ENCODE measurements around the gene MGME1.

MGME1 gene

DNA sequence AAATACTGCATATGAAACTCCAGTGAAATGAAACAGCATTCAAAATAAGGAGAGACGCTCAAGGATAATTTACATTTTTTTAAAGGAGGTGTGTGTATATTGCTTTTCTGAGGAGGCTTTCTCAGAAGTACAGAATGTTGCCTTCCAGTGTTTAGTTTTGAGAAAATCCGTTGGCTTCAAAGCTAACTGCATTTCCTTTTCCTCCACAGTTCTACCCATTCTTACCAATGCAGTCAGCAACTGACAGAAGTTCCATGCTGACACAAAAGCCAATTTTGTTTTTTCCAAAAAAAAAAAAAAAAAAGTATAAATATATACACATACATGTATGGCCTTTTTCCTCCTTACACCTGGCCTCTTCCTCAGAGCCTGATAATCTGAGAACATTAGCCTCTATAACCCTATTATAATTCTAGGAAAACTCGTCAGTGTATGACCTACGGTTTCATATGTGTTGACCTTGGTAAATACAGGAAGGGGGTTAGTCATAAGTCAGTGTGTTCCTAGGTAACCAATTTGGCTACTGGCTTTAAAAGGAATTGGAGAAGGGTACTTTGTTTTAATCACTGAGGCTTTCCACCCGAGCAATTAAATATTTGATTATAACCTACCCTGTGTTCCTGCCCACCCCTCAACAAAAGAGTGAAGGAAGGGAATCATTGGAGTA is 24.2 kb downstream of the MGME1 start:
- no peak for DNase-seq (ENCODE audit: low read depth in 3 of 3)

DNA sequence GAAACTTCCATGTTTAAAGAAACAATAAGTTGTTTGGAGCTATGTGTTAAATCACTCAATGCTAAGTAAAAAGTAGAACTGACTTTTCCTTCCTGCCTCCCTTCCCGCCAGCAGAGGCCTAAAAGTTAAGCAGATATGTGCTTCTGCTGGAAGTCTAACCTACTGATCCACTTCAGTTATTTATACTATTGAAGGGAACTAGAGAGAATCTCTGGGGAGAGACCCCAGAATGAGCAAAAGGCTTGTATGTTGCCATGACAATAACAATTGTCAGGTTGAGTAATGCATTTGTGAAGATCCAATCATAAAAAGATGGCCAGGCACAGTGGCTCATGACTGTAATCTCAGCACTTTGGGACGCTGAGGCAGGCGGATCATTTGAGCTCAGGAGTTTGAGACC is 24.7 kb downstream of the MGME1 start:
- DNase-seq (ENCODE audit: low read depth in 3 of 3): no peak

DNA sequence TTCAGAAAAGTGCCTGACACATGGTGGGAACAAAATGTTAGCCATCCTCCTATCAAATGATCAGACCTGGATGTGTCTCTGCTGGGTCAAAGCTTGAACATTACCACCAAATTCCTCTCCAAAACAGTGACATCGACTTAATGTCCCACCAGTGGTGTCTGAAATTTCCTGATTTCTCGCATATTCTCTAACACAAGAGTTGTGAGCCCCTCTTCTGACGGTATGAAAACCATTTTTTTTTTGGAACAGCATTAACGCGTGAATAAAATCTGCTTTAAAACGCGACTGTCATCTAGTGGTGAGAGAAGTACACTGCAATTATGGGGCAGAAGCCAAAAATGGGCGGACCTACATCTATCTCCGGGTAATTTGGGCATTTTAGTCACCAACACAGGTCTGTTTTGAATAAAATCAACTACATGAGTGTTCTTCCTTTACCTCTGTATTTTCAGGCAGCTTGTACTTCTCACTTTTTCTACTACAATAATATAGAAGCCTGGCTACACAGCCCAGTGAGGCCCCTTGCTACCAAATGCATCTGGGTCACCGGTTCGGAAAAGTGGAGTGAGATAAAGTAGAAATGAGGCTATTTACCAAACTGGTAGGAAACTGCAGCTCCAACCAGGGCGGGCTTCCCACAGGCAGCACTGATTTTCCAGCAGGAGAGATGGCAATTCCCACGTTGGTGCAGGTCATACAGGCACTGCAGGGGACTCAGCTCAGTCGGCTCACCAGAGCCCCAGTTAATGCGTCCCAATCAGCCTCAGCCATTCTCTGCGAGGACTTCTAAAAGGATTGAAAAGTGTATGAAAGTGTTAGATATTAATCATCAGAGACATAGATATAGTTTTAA is 27.4 kb downstream of the MGME1 start:
- DNase-seq (ENCODE audit: low read depth in 3 of 3): peak in 2 of 3 donors; percentile 4 to 21

DNA sequence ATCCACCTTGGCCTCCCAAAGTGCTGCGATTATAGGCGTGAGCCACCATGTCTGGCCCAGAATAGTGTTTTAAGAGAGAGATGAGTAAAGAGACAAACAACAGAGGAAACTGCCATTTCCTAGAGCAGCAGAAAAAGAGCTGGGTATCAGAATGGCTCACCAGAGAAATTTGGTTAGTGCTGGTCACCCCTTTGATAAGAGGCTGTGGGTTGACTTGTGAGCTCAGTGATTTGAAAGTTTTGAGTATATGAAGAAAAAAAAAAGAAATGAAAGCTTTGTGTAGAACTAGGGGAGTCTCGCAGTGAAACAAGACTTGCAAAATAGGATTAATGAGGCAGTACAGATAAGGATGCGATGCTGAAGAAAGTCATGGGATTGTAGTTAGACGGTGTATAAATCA is 29.6 kb downstream of the MGME1 start:
- DNase-seq (ENCODE audit: low read depth in 3 of 3): no peak

DNA sequence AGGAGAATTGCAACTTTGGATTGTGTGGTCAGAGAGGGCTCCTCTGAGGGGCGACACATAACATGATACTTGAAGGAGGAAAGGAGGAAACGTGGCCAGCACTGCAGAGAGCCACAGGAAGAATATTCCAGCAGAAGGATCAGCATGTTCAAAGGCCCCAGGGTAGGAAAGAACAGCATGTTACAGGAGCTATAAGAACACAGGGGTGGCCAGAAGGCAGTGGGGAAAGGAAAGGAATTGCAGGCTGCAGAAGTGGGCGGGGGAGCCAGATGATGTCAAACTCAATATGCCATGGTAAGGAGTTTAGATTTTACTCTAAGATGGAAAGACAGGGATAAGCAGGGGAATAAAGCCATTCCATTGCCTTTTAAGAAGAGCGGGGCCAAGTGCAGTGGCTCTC is 30.7 kb downstream of the MGME1 start:
- no peak for DNase-seq (ENCODE audit: low read depth in 3 of 3)

DNA sequence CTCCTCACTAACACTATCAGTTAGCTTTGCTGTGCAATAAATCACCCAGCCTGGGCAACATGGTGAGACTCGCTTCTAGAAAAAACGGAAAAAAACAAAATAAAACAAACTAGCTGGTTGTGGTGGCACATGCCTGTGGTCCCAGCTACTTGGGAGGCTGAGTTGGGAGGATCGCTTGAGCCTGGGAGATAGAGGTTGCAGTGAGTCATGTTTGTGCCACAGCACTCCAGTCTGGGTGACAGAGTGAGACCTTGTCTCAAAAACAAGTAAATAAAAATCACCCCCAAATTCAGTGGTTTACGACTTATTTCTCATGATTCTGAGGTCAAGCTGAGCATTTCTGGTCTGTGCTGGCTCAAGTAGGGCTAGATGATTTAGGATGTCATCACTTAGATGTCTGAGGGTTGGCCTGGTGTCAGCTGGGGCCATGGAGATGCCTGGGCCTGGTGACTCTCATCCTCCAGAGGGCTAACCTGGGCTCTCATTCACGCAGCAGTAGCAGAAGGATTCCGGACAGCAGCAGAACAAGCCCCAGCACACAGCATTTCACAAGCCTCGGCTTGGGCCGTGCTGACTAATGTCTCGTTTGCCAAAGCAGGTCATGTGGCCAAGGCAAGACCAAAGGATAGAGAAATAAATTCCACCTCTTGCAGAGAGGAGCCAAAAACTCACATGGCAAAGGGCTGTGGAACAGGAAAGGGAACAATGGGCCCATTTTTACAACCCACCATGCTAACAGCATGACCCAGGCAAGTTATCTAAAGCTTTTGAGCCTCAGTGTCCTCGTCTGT is 32.5 kb downstream of the MGME1 start:
- DNase-seq (ENCODE audit: low read depth in 3 of 3): no peak

DNA sequence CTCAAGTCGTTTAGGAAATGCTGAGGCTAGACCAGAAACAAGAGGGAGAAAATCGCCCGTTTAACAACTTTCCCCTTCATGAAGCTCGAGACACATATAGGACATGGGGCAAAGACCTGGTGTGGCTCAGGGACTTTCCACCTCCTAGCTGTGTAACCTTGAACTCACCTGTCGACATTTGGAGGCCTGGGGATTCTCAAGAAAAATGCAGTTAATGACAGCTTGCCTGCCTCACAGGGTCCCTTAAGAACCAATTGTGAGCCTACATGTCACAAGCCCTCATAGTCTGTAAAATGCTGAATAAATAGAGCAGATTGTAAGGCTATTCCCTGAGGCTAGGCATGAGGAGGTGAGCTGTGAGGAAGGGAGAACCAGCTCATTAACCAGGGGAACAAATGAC is 35.1 kb downstream of the MGME1 start:
- DNase-seq (ENCODE audit: low read depth in 3 of 3): no peak

DNA sequence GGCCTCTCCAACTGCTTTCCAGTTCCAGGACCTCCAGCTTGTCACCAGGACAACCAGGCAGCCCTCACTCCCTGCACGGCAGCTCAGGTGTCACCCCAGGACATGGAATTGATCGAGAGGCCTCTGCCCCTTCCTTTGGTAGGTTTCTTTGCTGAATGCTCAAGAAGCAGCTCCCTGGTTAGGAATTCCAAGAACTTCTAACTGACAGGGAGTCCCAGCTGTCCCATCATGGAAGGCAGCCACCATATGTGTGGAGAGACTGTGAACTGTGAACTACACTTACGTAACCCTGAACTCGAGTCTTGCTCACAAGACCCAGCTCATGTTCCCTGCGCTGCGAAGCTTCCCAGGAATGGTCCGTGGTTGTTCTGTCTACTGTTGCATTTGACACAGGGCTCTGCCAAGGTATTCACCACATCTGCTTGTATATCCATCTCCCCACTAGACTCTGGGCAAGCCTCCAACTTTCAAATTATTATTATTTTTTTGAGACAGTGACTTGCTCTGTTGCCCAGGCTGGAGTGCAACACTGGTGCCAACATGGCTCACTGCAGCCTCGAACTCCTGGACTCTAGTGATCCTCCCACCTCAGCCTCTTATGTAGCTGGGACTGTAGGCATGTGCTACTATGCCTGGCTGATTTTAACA is 35.7 kb downstream of the MGME1 start:
- no peak for DNase-seq (ENCODE audit: low read depth in 3 of 3)

DNA sequence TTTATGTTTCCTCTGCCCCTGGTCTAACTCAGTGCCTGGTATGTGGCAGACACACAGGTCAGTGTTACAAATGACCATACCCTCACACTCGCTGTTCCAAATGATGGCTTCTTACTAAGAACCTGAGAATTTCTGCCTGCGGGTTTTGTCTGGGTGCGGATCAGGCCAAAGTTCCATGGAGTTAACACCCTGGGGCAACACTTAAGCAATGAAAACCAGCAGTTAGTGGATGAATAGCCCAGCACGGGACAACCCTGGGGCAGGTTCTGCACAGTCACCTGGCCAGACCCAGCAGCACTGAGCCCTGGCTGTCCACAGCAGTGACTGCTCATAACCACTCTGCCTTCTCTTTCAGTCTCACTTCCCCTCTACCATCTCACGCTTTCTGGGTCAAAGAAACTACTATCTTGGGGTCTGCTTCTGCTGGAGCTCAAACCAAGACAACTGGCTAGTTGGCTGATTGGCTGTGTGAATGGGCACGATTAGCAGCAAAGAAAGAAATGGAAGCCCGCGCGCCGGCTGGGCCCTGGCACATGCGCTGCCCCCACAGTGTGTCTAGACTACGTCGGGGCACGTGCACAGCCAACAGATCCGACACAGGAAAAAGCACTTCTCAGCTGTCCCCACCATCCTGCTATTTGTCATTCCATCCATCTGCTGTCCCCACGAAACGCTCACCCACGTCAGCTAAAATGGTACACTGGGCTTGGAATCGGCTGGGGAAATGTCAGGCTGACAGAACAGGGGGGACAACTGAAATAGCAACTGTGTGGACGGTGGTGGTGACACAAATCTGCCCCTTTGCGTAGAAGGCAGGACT is 36.6 kb downstream of the MGME1 start:
- DNase-seq (ENCODE audit: low read depth in 3 of 3): no peak

DNA sequence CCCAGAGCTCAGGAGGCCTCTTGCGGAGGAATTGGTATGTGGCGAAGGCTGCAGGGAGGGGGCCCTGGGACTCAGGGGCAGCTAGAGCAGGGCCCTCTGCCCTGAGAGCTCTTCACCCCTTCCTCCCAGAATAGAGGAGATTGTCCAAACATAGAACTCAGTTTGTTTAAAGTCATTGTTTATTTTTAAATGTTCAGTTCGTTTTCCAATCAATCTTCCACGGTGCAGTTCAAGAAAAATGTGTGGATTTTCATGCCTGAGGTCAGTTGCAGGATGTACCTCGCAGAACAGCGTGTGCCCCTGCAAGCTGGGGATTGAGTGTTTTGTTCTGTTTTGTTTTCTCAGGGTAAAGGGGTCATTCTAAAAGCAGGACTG is 37.2 kb downstream of the MGME1 start:
- no peak for DNase-seq (ENCODE audit: low read depth in 3 of 3)

DNA sequence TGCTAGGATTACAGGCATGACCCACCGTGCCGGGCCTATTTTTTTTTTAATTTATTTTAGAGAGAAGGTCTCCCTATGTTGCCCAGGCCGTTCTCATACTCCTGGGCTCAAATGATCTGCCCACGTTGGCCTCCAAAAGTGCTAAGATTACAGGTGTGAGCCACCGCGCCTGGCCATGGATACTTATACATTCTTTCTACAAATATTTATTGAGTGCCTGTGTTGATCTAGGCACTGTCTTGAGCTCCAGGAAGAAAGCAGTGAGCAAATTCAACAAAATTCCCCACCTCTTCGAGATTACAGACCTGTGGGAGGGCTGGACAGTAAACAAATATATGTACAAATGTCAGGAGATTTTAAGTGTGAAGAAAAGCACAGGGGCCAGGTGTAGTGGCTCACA is 37.9 kb downstream of the MGME1 start:
- no peak for DNase-seq (ENCODE audit: low read depth in 3 of 3)

DNA sequence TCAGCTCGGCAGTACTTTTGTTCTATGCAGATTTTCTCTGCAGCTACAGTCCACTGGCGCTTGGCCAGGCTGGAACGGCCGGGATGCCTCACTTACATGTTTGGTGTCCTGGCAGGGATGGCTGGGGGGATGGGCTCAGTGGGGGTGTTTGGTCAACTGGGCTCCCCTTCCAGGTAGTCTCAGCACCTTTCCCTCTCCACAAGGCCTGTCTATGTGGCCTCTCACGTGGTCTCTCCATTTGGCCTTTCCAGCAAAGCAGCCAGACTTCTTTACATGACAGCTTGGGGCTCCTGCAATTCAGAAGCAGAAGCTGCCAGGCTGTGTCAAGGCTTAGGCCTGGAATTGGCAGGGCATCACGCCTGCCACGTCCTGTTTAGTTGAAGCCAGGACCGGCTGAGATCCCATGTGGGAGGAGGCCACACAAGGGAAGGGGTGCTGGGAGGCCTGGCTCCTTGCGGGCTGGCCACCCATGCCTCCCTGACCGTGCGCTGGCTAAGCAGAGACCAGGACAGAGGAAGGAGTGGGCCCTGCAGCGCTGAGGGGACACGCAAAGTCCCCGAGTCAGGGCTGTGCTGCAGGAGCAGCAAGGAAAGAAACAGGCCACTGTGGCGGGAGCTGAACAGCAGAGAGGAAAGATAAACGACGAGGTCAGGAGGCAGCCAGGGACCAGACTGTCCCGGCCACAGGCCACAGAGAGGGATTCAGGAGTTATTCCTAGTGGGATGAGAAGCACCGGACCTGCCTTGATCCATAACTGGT is 38.9 kb downstream of the MGME1 start:
- no peak for DNase-seq (ENCODE audit: low read depth in 3 of 3)

DNA sequence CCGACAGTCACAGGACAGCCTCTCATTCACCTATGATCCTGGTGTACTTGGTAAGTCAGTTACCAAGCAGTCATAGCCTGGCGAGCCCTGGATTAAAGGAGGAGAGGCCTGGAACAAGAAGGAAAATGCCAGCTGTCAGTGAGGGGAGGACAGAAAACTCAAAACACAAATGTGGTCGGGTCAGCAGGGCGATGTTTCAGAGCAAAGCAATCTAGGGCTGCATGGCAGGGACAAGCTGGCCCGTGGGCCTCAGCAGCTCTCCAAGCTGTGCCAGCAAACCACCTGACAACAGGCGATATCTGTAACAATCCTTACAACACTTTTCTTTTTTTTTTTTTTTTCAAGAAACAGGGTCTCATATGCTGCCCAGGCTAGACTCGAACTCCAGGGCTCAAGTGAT is 40.3 kb downstream of the MGME1 start:
- DNase-seq (ENCODE audit: low read depth in 3 of 3): no peak

DNA sequence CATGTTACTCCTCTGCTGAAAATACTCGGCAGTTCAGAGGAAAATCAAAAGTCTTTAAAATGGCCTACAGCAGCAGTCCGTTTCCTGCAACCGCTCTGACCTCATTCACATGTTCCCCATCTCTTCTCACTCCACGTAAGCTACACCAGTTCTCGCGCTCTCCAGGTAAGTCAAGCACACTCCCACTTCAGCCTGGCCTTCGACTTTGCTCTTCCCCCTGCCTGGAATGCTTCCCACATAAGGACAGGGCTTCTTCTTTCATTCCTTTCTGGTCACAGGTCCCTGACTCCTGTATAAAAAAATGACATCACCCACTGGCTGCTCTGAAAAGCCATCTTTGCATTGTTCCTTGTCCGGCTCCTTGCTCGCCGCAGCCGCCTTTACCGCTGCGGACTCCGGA is 42.7 kb downstream of the MGME1 start:
- DNase-seq (ENCODE audit: low read depth in 3 of 3): no peak

DNA sequence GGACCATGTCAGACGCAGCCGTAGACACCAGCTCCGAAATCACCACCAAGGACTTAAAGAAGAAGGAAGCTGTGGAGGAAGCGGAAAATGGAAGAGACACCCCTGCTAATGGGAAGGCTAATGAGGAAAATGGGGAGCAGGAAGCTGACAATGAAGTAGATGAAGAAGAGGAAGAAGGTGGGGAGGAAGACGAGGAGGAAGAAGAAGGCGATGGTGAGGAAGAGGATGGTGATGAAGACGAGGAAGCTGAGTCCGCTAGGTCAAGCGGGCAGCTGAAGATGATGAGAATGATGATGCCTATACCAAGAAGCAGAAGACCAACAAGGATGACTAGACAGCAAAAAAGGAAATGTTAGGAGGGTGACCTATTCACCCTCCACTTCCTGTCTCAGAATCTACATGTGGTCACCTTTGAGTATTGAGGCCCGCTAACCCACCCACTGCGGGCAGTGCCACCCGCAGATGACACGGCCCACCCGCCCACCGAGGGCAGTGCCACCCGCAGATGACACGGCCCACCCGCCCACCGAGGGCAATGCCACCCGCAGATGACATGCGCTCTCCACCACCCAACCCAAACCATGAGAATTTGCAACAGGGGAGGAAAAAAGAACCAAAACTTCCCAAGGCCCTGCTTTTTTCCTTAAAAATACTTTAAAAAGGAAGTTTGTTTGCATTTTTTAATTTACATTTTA is 43.3 kb downstream of the MGME1 start:
- no peak for DNase-seq (ENCODE audit: low read depth in 3 of 3)

DNA sequence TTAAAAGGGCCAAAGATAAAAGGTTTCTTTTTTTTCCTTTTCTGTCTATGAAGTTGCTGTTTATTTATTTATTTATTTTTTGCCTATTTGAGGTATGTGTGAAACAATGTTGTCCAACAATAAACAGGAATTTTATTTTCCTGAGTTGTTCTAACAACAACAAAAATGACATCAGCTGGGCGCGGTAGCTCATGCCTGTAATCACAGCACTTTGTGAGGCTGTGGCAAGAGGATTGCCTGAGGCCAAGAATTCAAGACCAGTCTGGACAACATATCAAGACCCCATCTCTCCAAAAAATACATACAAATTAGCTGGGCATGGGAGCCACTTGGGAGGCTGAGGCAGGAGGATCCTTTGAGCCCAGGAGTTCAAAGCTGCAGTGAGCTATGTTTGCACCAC is 44.1 kb downstream of the MGME1 start:
- no peak for DNase-seq (ENCODE audit: low read depth in 3 of 3)

DNA sequence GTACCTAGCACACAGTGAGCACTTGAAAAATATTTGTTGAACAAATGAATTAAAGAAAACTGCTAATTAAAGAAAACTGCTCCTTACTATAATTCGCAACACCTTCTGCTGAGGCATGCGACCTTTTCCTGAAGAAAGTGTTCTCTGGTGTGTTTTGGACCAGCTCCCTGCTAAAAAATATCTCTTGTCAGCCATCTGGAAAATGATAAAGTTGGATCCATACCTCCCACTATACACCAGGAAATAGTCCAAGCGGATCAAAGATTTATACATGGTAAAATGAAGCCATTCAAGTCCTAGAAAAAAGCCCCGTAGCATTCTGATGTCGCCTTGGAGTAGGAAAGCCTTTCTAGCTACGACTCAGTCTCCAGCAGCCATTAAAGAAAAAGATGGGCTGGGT is 45.6 kb downstream of the MGME1 start:
- DNase-seq (ENCODE audit: low read depth in 3 of 3): no peak

DNA sequence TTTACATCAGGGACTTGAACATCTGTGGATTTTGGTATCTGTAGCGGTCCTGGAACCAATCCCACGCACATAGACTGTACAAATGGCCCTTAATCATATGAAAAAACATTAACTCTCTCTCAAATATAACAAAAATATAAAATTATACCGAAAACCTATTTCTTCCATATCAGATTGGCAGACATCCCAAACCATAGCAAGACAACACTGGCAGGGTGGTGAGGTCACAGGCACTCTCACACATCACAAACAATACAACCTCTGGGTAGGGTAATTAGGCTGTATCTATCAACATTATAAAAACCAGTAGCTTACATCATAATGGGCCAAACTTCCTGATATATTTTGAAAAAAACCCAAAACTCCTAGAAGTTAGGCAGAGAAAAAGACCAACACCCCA is 48.0 kb downstream of the MGME1 start:
- no peak for DNase-seq (ENCODE audit: low read depth in 3 of 3)

DNA sequence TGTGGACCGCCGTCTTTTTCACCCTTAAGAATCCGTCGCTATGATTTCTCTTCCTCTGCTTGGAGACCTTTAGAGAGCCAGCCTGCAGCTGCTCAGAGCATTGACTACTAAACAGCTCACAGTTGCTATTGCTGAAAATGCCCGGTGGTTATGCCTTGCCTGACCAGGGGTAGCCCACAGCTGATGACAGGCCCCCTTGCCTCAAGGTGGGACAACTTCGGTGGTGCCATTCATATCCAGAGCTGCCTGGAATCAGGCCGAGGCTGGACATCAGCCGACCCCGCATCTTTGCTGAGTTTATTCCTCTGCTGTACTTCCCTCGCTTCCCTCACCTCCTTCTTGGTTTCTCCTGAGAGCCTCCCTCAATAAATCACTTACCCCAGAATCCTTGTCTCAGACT is 49.3 kb downstream of the MGME1 start:
- no peak for DNase-seq (ENCODE audit: low read depth in 3 of 3)

DNA sequence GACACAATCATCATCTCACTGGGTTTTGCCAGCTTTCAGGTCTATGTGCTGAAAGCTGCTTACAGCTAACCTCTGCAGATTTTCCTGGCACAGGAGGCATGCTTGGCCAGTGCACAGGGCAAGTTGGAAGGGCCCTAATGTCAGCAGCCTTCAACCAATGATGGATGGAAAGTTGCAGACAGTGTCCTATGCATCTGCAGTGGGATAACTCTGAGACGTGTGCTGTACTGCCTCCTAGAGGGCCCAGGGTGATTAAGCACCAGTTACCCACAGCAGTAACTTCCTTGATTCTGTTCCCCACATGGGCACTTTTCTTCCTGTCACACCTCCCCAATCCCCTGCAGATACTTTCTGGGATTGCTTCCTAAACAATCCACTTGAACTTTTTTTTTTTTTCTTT is 50.2 kb downstream of the MGME1 start:
- no peak for DNase-seq (ENCODE audit: low read depth in 3 of 3)

Measured in stimulated activated CD4-positive, alpha-beta T cell treated with anti-CD3 and anti-CD28 coated beads, TNF-alpha, amount 100 ng/mL, for 48 hours (primary cell).